Activated CD8-positive, alpha-beta T cell treated with anti-CD3 and anti-CD28 coated beads for 36 hours (primary cell): ENCODE measurements around the gene SRRT. TPM values are rescaled to one million over a fixed set of nuclear protein-coding genes. Genes with fewer than 3 reads are reported as not detected.

ENCODE experiments used
- ATAC-seq: fragments of 200-7000 bp; cut with Tn5 transposase; one replicate; pipeline ENCODE4 v1.10.0; 2021; ENCODE audit warnings: mild to moderate bottlenecking, moderate library complexity
- CTCF ChIA-PET: fragments of 350-600 bp; sonication (Branson Sonifier 250); formaldehyde crosslinking; loops from one replicate; lab custom pipeline; 2021; ENCODE audit warnings: antibody characterized with exemption; lab: Charles Lee
- POLR2A ChIA-PET: fragments of 350-600 bp; sonication (Branson Sonifier 250); formaldehyde crosslinking; loops from one replicate; lab custom pipeline; 2021; ENCODE audit warnings: antibody characterized with exemption; lab: Charles Lee
- DNase-seq: peaks from one replicate; pipeline ENCODE4 v3.0.0-alpha.2; 2020
- H3K27ac Mint-ChIP-seq: one replicate; pipeline ENCODE4 v1.8.0; 2021; ENCODE audit warnings: mild to moderate bottlenecking, mixed read lengths
- H3K27me3 Mint-ChIP-seq: one replicate; pipeline ENCODE4 v1.8.0; 2021; ENCODE audit warnings: mixed read lengths
- H3K36me3 Mint-ChIP-seq: one replicate; pipeline ENCODE4 v1.8.0; 2021; ENCODE audit warnings: low read depth, mixed read lengths
- H3K4me1 Mint-ChIP-seq: one replicate; pipeline ENCODE4 v1.8.0; 2021; ENCODE audit warnings: low read depth, mixed read lengths
- H3K4me3 Mint-ChIP-seq: one replicate; pipeline ENCODE4 v1.8.0; 2021; ENCODE audit warnings: mild to moderate bottlenecking, moderate library complexity, mixed read lengths
- H3K9me3 Mint-ChIP-seq: one replicate; pipeline ENCODE4 v1.8.0; 2021; ENCODE audit warnings: mixed read lengths
- intact Hi-C: fragments of 100-400 bp; cut with micrococcal nuclease; formaldehyde crosslinking; loops from one replicate; pipeline ENCODE4 v1.10.0; 2022
- total RNA-seq, 2 experiments: library from RNA; stranded (reverse); gene quantifications; one replicate each; pipeline ENCODE4 v1.2.3, GENCODE V29; 2021
- TF ChIP-seq, protein P1 (sequence below): fragments of 200-600 bp; IDR thresholded peaks from one replicate; pipeline ENCODE4 v1.8.0; 2022; ENCODE audit warnings: antibody characterized with exemption, mild to moderate bottlenecking

The SRRT gene
- total RNA-seq, 2 experiments from 2014 or later, result 211 to 239 TPM

DNA sequence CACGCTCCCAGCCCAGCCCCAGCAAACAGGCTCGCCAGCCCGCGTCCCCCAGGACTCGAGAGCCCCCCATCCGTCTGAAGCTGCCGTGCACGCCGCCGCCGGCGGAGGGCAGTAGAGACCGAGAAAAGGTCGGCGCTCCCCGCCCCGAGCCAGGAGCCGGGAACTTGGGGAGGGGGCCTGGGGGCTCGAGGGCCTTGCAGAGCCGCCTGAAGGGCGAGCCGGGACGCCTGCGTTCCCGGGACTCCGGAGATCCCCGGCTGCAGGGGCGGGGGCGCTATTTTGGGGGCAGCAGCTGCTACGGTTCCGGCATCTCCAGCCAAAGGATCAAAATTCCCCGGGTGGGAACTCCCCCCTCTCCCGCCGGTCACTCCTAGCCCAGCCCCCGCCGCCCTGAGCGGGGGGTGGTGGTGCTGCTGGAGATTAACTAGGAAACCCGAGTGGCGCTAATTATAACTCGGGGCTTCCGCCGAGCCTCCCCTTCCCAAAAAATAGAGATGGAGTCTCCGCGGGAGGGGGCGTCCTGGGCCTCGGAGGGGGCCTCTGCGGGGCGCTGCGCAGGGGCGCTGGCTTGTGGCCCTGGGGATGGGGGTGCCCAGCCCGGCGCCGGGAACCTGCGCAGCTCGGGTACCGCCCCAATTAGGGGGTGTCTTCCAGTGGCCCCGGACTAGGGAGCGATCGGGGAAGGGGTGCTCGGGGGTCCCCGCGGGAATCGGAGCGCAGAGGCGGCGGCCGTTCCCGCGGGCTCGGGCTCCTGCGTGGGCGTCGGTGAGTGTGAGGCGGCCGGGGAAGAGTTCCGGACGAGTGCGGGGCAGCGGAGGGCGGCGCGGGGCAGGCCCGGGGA lies 20.2 kb downstream of the SRRT start:
- intact Hi-C loops, result loop anchor here (5.0 kb wide), 1 partner anchor 182 kb away; no protein-coding TSS in a partner anchor
- TF ChIP-seq, protein P1, sequence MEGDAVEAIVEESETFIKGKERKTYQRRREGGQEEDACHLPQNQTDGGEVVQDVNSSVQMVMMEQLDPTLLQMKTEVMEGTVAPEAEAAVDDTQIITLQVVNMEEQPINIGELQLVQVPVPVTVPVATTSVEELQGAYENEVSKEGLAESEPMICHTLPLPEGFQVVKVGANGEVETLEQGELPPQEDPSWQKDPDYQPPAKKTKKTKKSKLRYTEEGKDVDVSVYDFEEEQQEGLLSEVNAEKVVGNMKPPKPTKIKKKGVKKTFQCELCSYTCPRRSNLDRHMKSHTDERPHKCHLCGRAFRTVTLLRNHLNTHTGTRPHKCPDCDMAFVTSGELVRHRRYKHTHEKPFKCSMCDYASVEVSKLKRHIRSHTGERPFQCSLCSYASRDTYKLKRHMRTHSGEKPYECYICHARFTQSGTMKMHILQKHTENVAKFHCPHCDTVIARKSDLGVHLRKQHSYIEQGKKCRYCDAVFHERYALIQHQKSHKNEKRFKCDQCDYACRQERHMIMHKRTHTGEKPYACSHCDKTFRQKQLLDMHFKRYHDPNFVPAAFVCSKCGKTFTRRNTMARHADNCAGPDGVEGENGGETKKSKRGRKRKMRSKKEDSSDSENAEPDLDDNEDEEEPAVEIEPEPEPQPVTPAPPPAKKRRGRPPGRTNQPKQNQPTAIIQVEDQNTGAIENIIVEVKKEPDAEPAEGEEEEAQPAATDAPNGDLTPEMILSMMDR, result peak; percentile 94
- no peaks in the 10 kb centered on the region for H3K9me3 Mint-ChIP-seq
- H3K27ac Mint-ChIP-seq, result no peak overlapping the region
- POLR2A ChIA-PET, result interaction anchor here (1.3 kb wide), 1 partner anchor 19 kb away, joined by 4 read pairs; no protein-coding TSS in a partner anchor
- CTCF ChIA-PET, result interaction anchor here (0.6 to 2.9 kb wide), 15 partner anchors 8 to 297 kb away, joined by 3 to 15 read pairs (median 4); partner anchors contain the start of gene TRIM56
- H3K27me3 Mint-ChIP-seq, result peaks cover 45% of the 10 kb centered on the region
- no peaks in the 10 kb centered on the region for H3K36me3 Mint-ChIP-seq
- DNase-seq (peak; percentile 72), ATAC-seq (peak; percentile 22)
- H3K4me3 Mint-ChIP-seq, result peak overlapping the region; percentile 17
- peaks cover 14% of the 10 kb centered on the region for H3K4me1 Mint-ChIP-seq

DNA sequence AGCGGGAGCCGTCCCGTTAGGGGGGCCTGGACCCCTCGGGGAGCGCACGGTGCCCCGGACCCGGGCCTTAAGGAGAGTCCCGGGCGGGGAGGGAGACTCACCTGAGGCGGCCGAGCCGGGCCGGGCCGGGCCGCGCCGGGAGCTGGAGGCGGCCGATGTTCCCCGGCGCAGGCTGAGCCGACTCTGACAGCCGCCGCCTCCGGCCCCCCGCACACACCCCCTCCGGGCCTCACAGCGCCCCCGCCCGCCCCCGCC lies 20.7 kb downstream of the SRRT start, which contains the start of gene ACHE:
ACHE (minus strand) TSS at position 188 of the 255 bp plus-strand sequence. CDS start 1,656 bp downstream, outside the sequence.
- TF ChIP-seq, protein P1, result no peak
- intact Hi-C loops, result loop anchor here (5.0 kb wide), 1 partner anchor 182 kb away; no protein-coding TSS in a partner anchor
- CTCF ChIA-PET, result interaction anchor here (1.2 to 2.9 kb wide), 5 partner anchors 49 to 181 kb away, joined by 3 to 15 read pairs (median 4); no protein-coding TSS in a partner anchor

DNA sequence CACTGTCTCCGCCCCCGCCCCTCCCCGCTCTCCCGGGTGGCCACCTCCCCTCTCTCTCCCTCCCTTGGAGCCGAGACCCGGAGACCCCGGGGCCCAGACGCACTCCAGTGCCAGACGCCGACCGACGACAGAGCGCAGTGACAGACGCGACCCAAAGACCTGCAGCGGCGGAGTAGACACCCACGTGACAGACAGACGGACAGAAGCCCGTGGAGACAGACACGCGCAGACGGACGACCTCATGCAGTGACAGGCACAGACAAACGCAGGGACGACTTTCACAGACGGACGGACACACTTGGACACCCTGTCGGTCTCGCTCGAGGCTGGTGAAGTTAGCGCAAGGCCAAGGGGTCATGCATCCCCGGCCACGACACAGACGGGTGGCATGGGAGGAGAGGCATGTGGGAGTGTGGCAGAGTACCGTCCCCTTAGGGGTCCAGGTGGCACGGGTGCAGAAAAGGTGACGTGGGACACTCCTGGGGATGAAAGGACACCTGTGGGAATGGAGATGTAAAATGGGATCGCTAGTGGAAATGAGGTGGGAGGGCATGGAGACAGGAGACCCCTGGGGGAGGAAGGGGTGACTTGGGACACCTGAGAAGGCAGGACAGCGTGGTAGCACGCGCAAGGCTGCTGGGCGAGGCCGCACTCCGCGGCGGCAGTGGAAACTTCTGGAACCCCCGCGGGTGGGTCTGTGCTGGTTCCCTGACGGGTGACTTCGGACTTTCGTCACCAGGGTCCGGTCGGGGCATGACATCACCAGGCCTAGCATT lies 21.2 kb downstream of the SRRT start:
- DNase-seq, result peak; percentile 46
- H3K27me3 Mint-ChIP-seq, result peaks cover 49% of the 10 kb centered on the region
- CTCF ChIA-PET, result interaction anchor here (1.2 to 2.9 kb wide), 5 partner anchors 48 to 181 kb away, joined by 3 to 15 read pairs (median 4); no protein-coding TSS in a partner anchor
- no peaks in the 10 kb centered on the region for H3K9me3 Mint-ChIP-seq
- intact Hi-C loops, result loop anchor here (2.0 to 5.0 kb wide), 2 partner anchors 163 to 181 kb away; no protein-coding TSS in a partner anchor
- H3K27ac Mint-ChIP-seq, result no peak overlapping the region
- TF ChIP-seq, protein P1, result no peak
- no peaks in the 10 kb centered on the region for H3K36me3 Mint-ChIP-seq
- POLR2A ChIA-PET, result no interaction called here
- H3K4me3 Mint-ChIP-seq, result peak overlapping the region; percentile 39
- peaks cover 10% of the 10 kb centered on the region for H3K4me1 Mint-ChIP-seq
- ATAC-seq, result peak; percentile 35

More for the DNA sequence above, 20.7 kb downstream of the SRRT start, which contains the start of gene ACHE:
- Mint-ChIP-seq H3K27me3 (peaks cover 45% of the 10 kb centered on the region), H3K9me3 (no peaks in the 10 kb centered on the region), H3K27ac (no peak within 1 kb of the TSS), H3K36me3 (no peaks in the 10 kb centered on the region), H3K4me1 (peaks cover 12% of the 10 kb centered on the region), H3K4me3 (peak within 1 kb of the TSS; percentile 39)
- POLR2A ChIA-PET, result no interaction called here
- peak; percentile 7 for ATAC-seq
- DNase-seq, result no peak

DNA sequence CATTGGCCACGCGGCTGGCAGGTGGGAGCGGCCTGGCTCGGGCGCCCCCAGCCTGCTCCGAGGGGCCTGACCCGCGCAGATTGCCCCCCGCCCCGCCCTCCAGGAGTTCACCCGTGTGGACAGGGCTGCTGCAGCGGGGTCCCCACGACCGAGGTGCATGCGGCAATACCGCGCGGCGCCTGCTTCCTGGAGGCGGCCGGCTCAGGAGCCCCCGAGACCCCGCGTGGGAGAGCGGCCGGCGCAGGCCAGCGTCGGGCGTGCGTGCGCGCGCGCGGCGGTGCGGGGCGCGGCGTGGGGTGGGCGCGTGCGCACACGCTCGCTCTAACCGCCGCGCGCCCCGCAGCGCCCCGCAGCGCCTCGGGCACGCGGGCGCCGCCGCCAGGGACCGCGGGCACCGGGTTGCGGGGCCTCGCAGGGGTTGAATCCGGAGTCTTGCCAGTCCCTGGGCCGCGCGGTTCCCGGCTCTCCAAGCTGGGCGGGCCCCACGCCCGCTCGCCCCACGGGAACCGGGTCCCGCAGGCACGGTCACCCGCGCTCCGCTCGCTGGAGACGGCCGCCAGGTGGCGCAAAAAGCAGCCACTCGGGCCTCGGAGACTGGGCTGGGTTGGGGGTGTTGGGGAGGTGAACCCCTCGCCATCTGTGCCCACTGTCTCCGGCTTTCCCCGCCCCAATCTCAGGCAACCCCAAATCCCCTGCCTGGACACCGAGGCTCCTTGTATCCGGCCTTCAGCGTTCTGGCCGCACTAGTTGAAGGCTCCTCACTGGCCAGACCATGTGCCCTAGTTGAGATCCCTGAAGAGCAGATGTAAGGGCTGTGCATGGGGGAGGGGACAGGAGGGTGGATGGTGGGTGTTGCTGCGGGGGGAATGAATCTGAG lies 22.1 kb downstream of the SRRT start:
- H3K36me3 Mint-ChIP-seq, result no peaks in the 10 kb centered on the region
- CTCF ChIA-PET, result interaction anchor here (1.0 to 2.2 kb wide), 4 partner anchors 8 to 162 kb away, joined by 3 to 19 read pairs (median 5); partner anchors contain the start of gene UFSP1
- H3K4me1 Mint-ChIP-seq, result peaks cover 7% of the 10 kb centered on the region
- POLR2A ChIA-PET, result no interaction called here
- no peaks in the 10 kb centered on the region for H3K9me3 Mint-ChIP-seq
- TF ChIP-seq, protein P1, result peak; percentile 74
- ATAC-seq (peak; percentile 55), DNase-seq (peak; percentile 62)
- peak overlapping the region; percentile 8 for H3K4me3 Mint-ChIP-seq
- intact Hi-C loops, result loop anchor here (2.0 to 5.0 kb wide), 2 partner anchors 162 to 180 kb away; no protein-coding TSS in a partner anchor
- peaks cover 43% of the 10 kb centered on the region for H3K27me3 Mint-ChIP-seq
- H3K27ac Mint-ChIP-seq, result no peak overlapping the region
